Small intestine (tissue), 7 donors: ENCODE data around the gene UQCC3. TPM values are rescaled to one million over a fixed set of nuclear protein-coding genes. Genes with fewer than 3 reads are reported as not detected.

Experiments
- DNase-seq, 2 donors: peaks; one replicate each; pipeline versions ENCODE4 v3.0.0 to v3.0.0-alpha.2; 2013
- FAIRE-seq: peaks from 2 replicates; lab custom pipeline; 2012; peaks lifted over from hg19 to GRCh38; lab: Jason Lieb, UNC
- H3K27ac ChIP-seq, 3 donors: one replicate each; pipeline ENCODE4 v1.5.1; 2013; ENCODE audit warnings: low read length in 2 of 3, mild to moderate bottlenecking in 2 of 3, control low read depth in 1 of 3, inconsistent platforms in 1 of 3, low read depth in 1 of 3, moderate library complexity in 1 of 3
- H3K27me3 ChIP-seq, 3 donors: one replicate each; pipeline ENCODE4 v1.6.1; 2013; ENCODE audit warnings: low read length in 3 of 3, inconsistent platforms in 1 of 3; ENCODE audit not compliant: control insufficient read depth in 3 of 3, insufficient read depth in 3 of 3
- H3K36me3 ChIP-seq, 3 donors: one replicate each; pipeline ENCODE4 v1.6.1; 2013; ENCODE audit warnings: low read length in 3 of 3, inconsistent platforms in 1 of 3, low read depth in 1 of 3, mild to moderate bottlenecking in 1 of 3, moderate library complexity in 1 of 3; ENCODE audit not compliant: control insufficient read depth in 3 of 3, insufficient read depth in 2 of 3
- H3K4me1 ChIP-seq, 3 donors: one replicate each; pipeline ENCODE4 v1.6.1; 2013; ENCODE audit warnings: low read length in 2 of 3, inconsistent platforms in 1 of 3, low read depth in 1 of 3, mild to moderate bottlenecking in 1 of 3, moderate library complexity in 1 of 3; ENCODE audit not compliant: control insufficient read depth in 3 of 3, insufficient read depth in 2 of 3
- H3K4me3 ChIP-seq, 3 donors: one replicate each; pipeline ENCODE4 v1.5.1; 2013; ENCODE audit warnings: low read length in 3 of 3, control low read depth in 1 of 3, inconsistent platforms in 1 of 3, low read depth in 1 of 3, mild to moderate bottlenecking in 1 of 3, moderate library complexity in 1 of 3
- H3K9me3 ChIP-seq, 2 donors: one replicate each; pipeline ENCODE4 v1.6.1; 2013; ENCODE audit warnings: low read depth in 1 of 2, low read length in 1 of 2; ENCODE audit not compliant: control insufficient read depth in 2 of 2, insufficient read depth in 1 of 2
- WGBS, 3 donors: extraction: QIAGEN DNeasy Blood & Tissue Kit; methylation state at CpG; one replicate each; pipeline ENCODE4 v1.1.7; 2013; 5-methylcytosine and 5-hydroxymethylcytosine counted together
- polyA plus RNA-seq, 4 donors: library from polyadenylated mRNA; stranded (reverse) in 3 of 4; unstranded in 1 of 4; fragments of 200-250 nt in 3 of 4; fragments of 120-200 nt in 1 of 4; gene quantifications; one replicate each; pipeline versions ENCODE4 v1.2.1 to v1.2.3, GENCODE V29; 2013
- donor health status: healthy with polysubstance abuse.
- donor health status: control.
- donor health status: control.
- donor health status: Bipolar disorder and iron deficiency.
- donor health status: healthy.

The UQCC3 gene
- polyA plus RNA-seq, 4 donors = 11.4 to 34.9 (median 23.4) TPM

DNA sequence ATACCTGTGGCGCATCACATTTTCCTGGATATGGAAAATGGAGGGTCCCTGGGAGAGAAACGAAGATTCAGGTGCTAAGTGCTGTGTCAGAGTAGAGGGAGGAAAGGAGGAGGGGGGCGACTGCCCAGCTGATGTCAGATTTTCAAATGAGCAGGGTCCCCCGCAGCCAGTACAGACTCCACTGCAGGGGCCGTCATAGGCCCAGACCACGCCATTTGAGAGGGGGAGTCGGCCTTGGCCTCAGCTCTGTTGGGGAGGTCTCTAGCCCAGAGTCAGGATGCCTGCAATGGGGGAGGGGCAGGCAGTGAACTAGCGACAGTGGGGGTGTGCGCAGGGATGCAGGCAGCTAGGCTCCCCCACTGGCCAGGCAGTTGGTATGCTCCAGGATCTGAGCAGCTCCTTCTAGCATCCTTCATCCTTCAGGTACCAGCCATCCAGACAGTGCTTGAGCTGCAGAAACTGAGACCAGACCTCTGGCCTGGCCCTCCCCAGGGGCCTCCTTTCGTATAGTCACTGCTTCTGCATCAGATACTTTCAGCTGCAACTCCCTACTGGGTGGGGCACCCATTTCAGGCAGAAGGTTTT is 35.9 kb downstream of the UQCC3 start, which contains the start of the genes BSCL2 and GNG3:
BSCL2 (minus strand) TSS at position 148 of the 585 bp plus-strand sequence. CDS start 229 bp downstream, outside the sequence.
GNG3 (plus strand) TSS at position 400 of the 585 bp plus-strand sequence. CDS start 620 bp downstream, outside the sequence.
- no peak for DNase-seq
- WGBS, 3 donors = 81 to 86% (median 83%) methylated on average over 10 of the region's 10 CpGs
- peaks cover 6 to 53% (median 10%) of the 10 kb centered on the region in 3 donors for H3K4me1 ChIP-seq

DNA sequence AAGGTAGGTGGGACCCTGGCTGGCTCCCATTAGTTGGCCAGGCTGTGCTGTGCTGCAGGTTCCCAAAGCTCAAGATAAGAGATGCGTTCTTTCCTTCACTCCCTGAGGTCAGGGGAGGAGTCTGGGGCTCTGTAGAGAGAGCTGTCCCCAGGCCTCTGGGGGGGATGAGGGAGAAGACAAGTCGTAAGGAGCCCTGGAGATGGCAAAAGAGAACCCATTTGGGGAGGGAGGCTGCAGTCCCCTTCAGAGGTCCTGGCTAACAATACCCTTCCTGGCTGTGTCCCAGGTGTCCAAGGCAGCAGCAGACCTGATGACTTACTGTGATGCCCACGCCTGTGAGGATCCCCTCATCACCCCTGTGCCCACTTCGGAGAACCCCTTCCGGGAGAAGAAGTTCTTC is 36.9 kb downstream of the UQCC3 start:
- H3K4me3 ChIP-seq = peak overlapping the region in 2 of 3 donors; percentile 44 to 48
- peaks cover 10 to 61% (median 10%) of the 10 kb centered on the region in 3 donors for H3K4me1 ChIP-seq
- H3K27ac ChIP-seq = peak overlapping the region; percentile 78 to 98 (median 78)
- H3K27me3 ChIP-seq = no peaks in the 10 kb centered on the region
- no peak for FAIRE-seq
- peaks cover 0 to 44% (median 0%) of the 10 kb centered on the region in 3 donors for H3K36me3 ChIP-seq
- no peak for DNase-seq
- 62 to 75% (median 70%) methylated on average over 5 of the region's 5 CpGs for WGBS, 3 donors
- no peaks in the 10 kb centered on the region for H3K9me3 ChIP-seq

More for the DNA sequence above, 35.9 kb downstream of the UQCC3 start, which contains the start of the genes BSCL2 and GNG3:
- FAIRE-seq = no peak
- no peaks in the 10 kb centered on the region for H3K27me3 ChIP-seq
- peak within 1 kb of the TSS in 2 of 3 donors; percentile 44 to 82 for H3K4me3 ChIP-seq
- H3K27ac ChIP-seq = peak within 1 kb of the TSS; percentile 20 to 98 (median 78)
- H3K36me3 ChIP-seq = peaks cover 0 to 46% (median 0%) of the 10 kb centered on the region in 3 donors
- no peaks in the 10 kb centered on the region for H3K9me3 ChIP-seq

DNA sequence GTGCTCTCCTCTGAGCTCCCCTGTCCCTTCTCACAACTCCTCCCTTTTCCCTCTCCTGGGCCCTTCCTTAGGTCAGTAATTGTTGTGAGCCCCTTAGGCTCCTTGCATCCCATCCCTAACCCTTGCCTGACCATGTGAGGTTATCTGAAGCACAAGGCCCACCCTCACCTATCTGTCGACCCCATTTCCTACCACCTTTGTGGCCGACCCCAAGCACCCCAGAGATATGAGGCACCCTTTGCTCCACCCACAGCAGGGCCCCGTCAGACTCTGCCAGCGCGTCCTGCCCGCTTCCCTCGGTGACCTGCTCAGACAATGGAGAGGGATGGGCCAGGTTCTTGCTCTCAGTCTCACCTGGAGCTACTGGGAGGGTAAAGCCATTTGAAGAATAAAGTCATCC is 37.3 kb downstream of the UQCC3 start:
- H3K36me3 ChIP-seq = peaks cover 0 to 42% (median 0%) of the 10 kb centered on the region in 3 donors
- no peak for FAIRE-seq
- H3K4me1 ChIP-seq = peaks cover 10 to 61% (median 10%) of the 10 kb centered on the region in 3 donors
- no peaks in the 10 kb centered on the region for H3K9me3 ChIP-seq
- H3K27ac ChIP-seq = peak overlapping the region; percentile 78 to 98 (median 78)
- H3K27me3 ChIP-seq = no peaks in the 10 kb centered on the region
- peak in 1 of 2 donors; percentile 53 for DNase-seq
- H3K4me3 ChIP-seq = peak overlapping the region; percentile 41 to 48 (median 44)
- 0 to 2% (median 0%) methylated on average over 7 of the region's 7 CpGs for WGBS, 3 donors

DNA sequence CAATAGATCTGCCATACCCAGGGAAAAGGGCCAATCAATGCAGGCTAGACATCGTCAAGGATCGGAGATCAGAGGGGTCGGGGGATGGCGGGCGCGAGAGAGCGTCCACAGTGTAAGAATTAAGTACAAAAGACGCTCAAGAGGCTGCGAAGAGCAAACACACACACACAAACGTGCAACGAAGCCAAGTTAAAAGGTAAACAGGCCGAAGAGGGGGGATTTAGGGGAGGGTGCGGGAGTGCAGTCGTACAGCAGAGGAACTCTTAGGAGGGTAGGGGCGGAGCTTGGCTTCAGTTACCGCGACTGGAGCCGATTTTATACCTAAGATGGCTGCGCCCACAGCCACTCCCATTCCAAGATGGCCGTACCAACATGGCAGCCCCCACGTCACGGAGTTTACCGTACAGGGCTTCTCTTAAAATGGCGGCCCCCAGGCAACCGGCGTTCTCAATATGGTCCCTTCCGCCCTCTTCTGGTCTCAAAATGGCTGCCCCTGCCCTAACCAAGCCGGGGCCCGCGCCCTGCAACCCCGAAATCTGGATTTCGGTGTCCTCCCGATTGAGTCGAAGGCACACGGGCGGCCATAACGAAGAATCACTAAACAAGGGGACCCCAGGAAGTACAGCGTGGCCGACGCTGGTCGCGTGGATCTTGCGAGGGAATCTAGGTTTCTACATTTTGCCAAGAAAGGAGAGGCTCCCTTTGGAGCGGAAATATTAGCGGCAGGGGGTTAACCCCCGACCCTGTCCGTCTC is 38.0 kb downstream of the UQCC3 start:
- DNase-seq (peak; percentile 98), FAIRE-seq (no peak)
- H3K4me1 ChIP-seq = peaks cover 10 to 66% (median 14%) of the 10 kb centered on the region in 3 donors
- H3K4me3 ChIP-seq = peak overlapping the region; percentile 48 to 50 (median 48)
- 1 to 2% (median 1%) methylated on average over 47 of the region's 47 CpGs for WGBS, 3 donors
- H3K27ac ChIP-seq = peak overlapping the region; percentile 78 to 98 (median 94)
- H3K27me3 ChIP-seq = no peaks in the 10 kb centered on the region
- peaks cover 5 to 47% (median 5%) of the 10 kb centered on the region in 3 donors for H3K36me3 ChIP-seq
- H3K9me3 ChIP-seq = no peaks in the 10 kb centered on the region

DNA sequence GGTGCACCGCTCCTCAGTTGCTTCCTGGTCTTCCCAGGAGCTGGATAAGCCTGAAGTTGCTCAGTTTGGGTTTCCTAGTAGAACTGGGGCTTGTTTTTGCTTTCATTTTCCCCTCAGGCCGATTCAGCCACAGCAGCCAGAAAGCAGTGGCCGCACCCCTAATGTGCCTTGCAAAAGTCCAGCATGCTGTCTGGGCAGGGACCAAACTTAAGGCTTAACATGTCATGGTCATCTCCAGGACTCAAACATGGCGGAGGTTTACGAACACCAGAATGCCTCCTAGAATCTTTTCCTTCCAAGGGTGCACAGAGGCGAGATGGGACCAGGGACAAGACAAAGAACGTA is 38.5 kb downstream of the UQCC3 start:
- no peaks in the 10 kb centered on the region for H3K9me3 ChIP-seq
- H3K27me3 ChIP-seq = no peaks in the 10 kb centered on the region
- DNase-seq = peak in 1 of 2 donors; percentile 59
- peaks cover 10 to 66% (median 14%) of the 10 kb centered on the region in 3 donors for H3K4me1 ChIP-seq
- H3K36me3 ChIP-seq = peaks cover 5 to 51% (median 7%) of the 10 kb centered on the region in 3 donors
- no peak for FAIRE-seq
- H3K4me3 ChIP-seq = peak overlapping the region; percentile 48 to 50 (median 48)
- H3K27ac ChIP-seq = peak overlapping the region; percentile 78 to 98 (median 94)
- WGBS, 3 donors = 50 to 58% (median 56%) methylated on average over 7 of the region's 7 CpGs

DNA sequence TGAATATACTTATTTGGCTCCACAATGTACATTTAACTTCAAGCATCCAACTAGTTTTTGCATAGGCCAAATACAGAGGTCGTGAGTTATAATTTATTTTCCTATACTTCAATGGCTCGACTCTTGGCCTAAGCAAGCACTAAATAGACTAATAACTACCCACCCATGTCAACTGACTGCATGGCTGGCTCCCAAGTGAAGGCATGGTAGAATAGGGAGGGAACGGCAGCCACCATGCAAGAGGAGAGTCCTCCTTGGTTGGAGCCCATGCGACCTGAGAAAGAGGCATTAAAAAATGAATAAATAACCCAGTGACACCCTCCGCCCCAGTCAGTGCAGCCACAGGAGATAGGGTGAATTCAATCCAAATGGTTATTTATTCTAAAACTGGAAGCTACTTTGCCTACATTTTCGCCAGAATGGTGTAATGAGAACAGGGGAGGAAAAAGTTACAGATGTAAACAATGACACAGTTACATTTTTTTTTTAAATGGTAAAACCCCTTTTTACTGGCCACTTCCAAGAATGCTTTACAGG is 40.9 kb downstream of the UQCC3 start:
- DNase-seq (no peak), FAIRE-seq (no peak)
- no peaks in the 10 kb centered on the region for H3K9me3 ChIP-seq
- H3K27ac ChIP-seq = peak overlapping the region; percentile 5 to 81 (median 54)
- 78% methylated on average over 6 of the region's 6 CpGs for WGBS, 3 donors
- H3K4me1 ChIP-seq = peaks cover 10 to 63% (median 16%) of the 10 kb centered on the region in 3 donors
- H3K27me3 ChIP-seq = no peaks in the 10 kb centered on the region
- no peak overlapping the region for H3K4me3 ChIP-seq
- peaks cover 20 to 55% (median 25%) of the 10 kb centered on the region in 3 donors for H3K36me3 ChIP-seq

DNA sequence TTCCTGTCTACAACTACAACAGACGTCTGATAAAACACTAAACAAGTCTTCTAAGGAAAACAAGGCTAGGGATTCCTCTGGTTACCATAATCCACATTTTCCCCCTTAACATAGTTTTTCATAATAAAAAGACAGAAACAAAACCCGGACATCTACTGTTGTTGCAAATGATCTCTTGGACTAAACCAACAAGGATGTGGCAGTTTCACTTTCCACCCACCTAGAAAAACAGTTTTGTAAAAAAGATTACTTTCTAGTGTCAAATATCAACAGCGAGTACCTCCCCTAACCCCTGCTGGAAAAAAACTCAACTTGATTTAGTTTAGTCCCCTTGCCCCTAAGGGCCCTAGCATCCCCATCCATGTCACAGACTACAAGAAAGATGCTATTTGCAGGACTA is 41.4 kb downstream of the UQCC3 start:
- FAIRE-seq (no peak), DNase-seq (peak in 1 of 2 donors; percentile 41)
- Histone ChIP-seq H3K27ac (peak overlapping the region; percentile 54 to 91 (median 81)), H3K36me3 (peaks cover 23 to 55% (median 28%) of the 10 kb centered on the region in 3 donors), H3K9me3 (no peaks in the 10 kb centered on the region), H3K27me3 (no peaks in the 10 kb centered on the region), H3K4me3 (no peak overlapping the region), H3K4me1 (peaks cover 10 to 62% (median 16%) of the 10 kb centered on the region in 3 donors)
- 17 to 33% (median 26%) methylated on average over 3 of the region's 3 CpGs for WGBS, 3 donors

DNA sequence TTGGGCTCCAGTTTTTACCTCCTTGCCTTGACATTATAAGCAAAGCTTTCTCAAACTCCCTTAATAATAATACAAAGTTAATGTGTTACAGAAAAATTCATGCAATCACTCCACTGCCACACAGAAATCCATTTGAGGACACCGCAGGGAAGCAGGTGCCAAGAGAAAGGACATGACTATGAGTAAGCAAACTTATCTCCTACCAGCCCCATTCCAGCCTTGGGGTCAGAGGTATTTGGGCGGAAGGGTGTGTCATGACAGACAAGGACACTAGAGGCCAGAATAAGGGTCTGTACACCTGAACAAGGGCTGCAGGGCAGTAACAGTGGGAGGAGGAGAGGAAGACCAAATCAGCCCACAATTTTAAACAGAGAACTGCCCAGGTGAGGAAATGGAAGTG is 41.9 kb downstream of the UQCC3 start:
- H3K4me3 ChIP-seq = no peak overlapping the region
- no peak for FAIRE-seq
- no peaks in the 10 kb centered on the region for H3K9me3 ChIP-seq
- H3K27ac ChIP-seq = peak overlapping the region; percentile 65 to 91 (median 81)
- peaks cover 9 to 57% (median 16%) of the 10 kb centered on the region in 3 donors for H3K4me1 ChIP-seq
- no peaks in the 10 kb centered on the region for H3K27me3 ChIP-seq
- peaks cover 23 to 57% (median 29%) of the 10 kb centered on the region in 3 donors for H3K36me3 ChIP-seq
- 19 to 61% (median 28%) methylated on average over 2 of the region's 2 CpGs for WGBS, 3 donors
- peak; percentile 90 to 94 for DNase-seq
